Measurements from ENCODE around the gene NTSR1.

NTSR1 gene

GRCh38 chr20:62708591-62709536 lies at the start of gene NTSR1:
NTSR1 (plus strand) TSS chr20:62708836; CDS start chr20:62709208, 372 bp downstream.
- DNase-seq (ENCODE audit: low read depth): no peak

- no peak for DNase-seq (ENCODE audit: low read depth)
These were observed 49.0 kb upstream of the NTSR1 start for GRCh38 chr20:62659488-62660239.

GRCh38 chr20:62660240-62660615 lies 48.4 kb upstream of the NTSR1 start:
- no peak for DNase-seq (ENCODE audit: low read depth)

- DNase-seq (ENCODE audit: low read depth): no peak
These were observed 47.9 kb upstream of the NTSR1 start for GRCh38 chr20:62660768-62661167.

GRCh38 chr20:62661647-62662046 lies 47.0 kb upstream of the NTSR1 start:
- DNase-seq (ENCODE audit: low read depth): no peak

GRCh38 chr20:62662422-62662821 lies 46.2 kb upstream of the NTSR1 start:
- no peak for DNase-seq (ENCODE audit: low read depth)

GRCh38 chr20:62663145-62664018 lies 45.3 kb upstream of the NTSR1 start:
- no peak for DNase-seq (ENCODE audit: low read depth)

- DNase-seq (ENCODE audit: low read depth): no peak
These were observed 44.3 kb upstream of the NTSR1 start for GRCh38 chr20:62664019-62664971.

GRCh38 chr20:62665153-62665754 lies 43.4 kb upstream of the NTSR1 start:
- no peak for DNase-seq (ENCODE audit: low read depth)

- DNase-seq (ENCODE audit: low read depth): no peak
These were observed 42.6 kb upstream of the NTSR1 start for GRCh38 chr20:62665826-62666735.

- no peak for DNase-seq (ENCODE audit: low read depth)
These were observed 41.7 kb upstream of the NTSR1 start for GRCh38 chr20:62666736-62667529.

- DNase-seq (ENCODE audit: low read depth): no peak
These were observed 40.9 kb upstream of the NTSR1 start for GRCh38 chr20:62667530-62668440.

- DNase-seq (ENCODE audit: low read depth): peak; percentile 33
These were observed 40.1 kb upstream of the NTSR1 start for GRCh38 chr20:62668441-62669027.

GRCh38 chr20:62669249-62669648 lies 39.4 kb upstream of the NTSR1 start:
- no peak for DNase-seq (ENCODE audit: low read depth)

GRCh38 chr20:62670156-62670555 lies 38.5 kb upstream of the NTSR1 start:
- no peak for DNase-seq (ENCODE audit: low read depth)

GRCh38 chr20:62670998-62671397 lies 37.6 kb upstream of the NTSR1 start:
- DNase-seq (ENCODE audit: low read depth): no peak

GRCh38 chr20:62671765-62672164 lies 36.9 kb upstream of the NTSR1 start:
- DNase-seq (ENCODE audit: low read depth): no peak
